ENCODE results near the gene APMAP. TPM values are rescaled to one million over a fixed set of nuclear protein-coding genes. Genes with fewer than 3 reads are reported as not detected.

The APMAP gene
- total and polyA plus RNA-seq, 10 of the 15 experiments (the other 5 are each of a cell fraction or from before 2014, with no cell fraction given): 12.1 to 60.2 (median 32.7) TPM

- H4K20me1 ChIP-seq (ENCODE audit: control insufficient read depth, insufficient read depth): no peaks in the 10 kb centered on the region
- ATAC-seq: no peak
- ChIA-PET POLR2A (no interaction called here), RAD21 (ENCODE audit: unreplicated experiment) (no interaction called here), CTCF (no interaction called here), SMC1A (ENCODE audit: uncharacterized antibody, unreplicated experiment) (no interaction called here)
- TF ChIP-seq RFX5 (IDR thresholded peaks at IDR 0.05; ENCODE audit: low read depth, low read length): no peak
- TF ChIP-seq ZBTB4 (CRISPR knock-in tag; IDR thresholded peaks at IDR 0.05): no peak
- no peaks in the 10 kb centered on the region for H3K27me3 ChIP-seq (replicated peaks in 1 of 2; ENCODE audit: control insufficient read depth in 2 of 2, insufficient read depth in 2 of 2, low read length in 1 of 2)
- no peak overlapping the region for H3K4me2 ChIP-seq (ENCODE audit: control insufficient read depth, insufficient read depth)
- no peak overlapping the region for H3K9ac ChIP-seq (ENCODE audit: control insufficient read depth, insufficient read depth, low read length)
- DNase-seq (ENCODE audit: low read depth, low spot score): no peak
- H3K9me3 ChIP-seq (replicated peaks; ENCODE audit: control insufficient read depth, insufficient read depth, low read length): no peaks in the 10 kb centered on the region
- no peaks in the 10 kb centered on the region for H3K79me2 ChIP-seq (ENCODE audit: control insufficient read depth, insufficient read depth, low read length)
- BruUV-seq (replicated peaks): no TSS peak
- in situ Hi-C loops (cut with MboI) (no loop called here), intact Hi-C loops (cut with micrococcal nuclease; ENCODE audit: unreplicated experiment) (no loop called here)
- no peaks in the 10 kb centered on the region for H3K4me1 ChIP-seq (ENCODE audit: control insufficient read depth, insufficient read depth, low read length)
- no peak overlapping the region for H3K4me3 ChIP-seq
- H3K36me3 ChIP-seq (ENCODE audit: control insufficient read depth in 2 of 2, insufficient read depth in 2 of 2, low read length in 1 of 2): peaks cover 13 to 20% of the 10 kb centered on the region in 2 experiments; a peak in 3 of 4 replicates
- H2AFZ ChIP-seq (ENCODE audit: control insufficient read depth, low read depth, low read length): no peak overlapping the region
- no peak overlapping the region for H3K27ac ChIP-seq (ENCODE audit: control insufficient read depth, insufficient read depth)
- FAIRE-seq: no peak
- 94% methylated on average over 13 of the region's 21 CpGs for WGBS (ENCODE audit: insufficient coverage, insufficient replicate concordance, low lambda C conversion rate, missing lambda C conversion rate)
Measured at GRCh38 chr20:24963672-24964505, 28.7 kb downstream of the APMAP start.

- H3K9ac ChIP-seq (ENCODE audit: control insufficient read depth, insufficient read depth, low read length): no peak overlapping the region
- H3K4me1 ChIP-seq (ENCODE audit: control insufficient read depth, insufficient read depth, low read length): no peaks in the 10 kb centered on the region
- FAIRE-seq (no peak), ATAC-seq (no peak), DNase-seq (ENCODE audit: low read depth, low spot score) (no peak)
- ChIA-PET POLR2A (no interaction called here), CTCF (interaction anchor here (0.6 to 2.2 kb wide), 2 partner anchors 24 to 32 kb away, joined by 3 to 7 read pairs; no protein-coding TSS in a partner anchor), RAD21 (ENCODE audit: unreplicated experiment) (no interaction called here), SMC1A (ENCODE audit: uncharacterized antibody, unreplicated experiment) (no interaction called here)
- H2AFZ ChIP-seq (ENCODE audit: control insufficient read depth, low read depth, low read length): no peak overlapping the region
- H3K27ac ChIP-seq (ENCODE audit: control insufficient read depth, insufficient read depth): no peak overlapping the region
- no peaks in the 10 kb centered on the region for H3K79me2 ChIP-seq (ENCODE audit: control insufficient read depth, insufficient read depth, low read length)
- H4K20me1 ChIP-seq (ENCODE audit: control insufficient read depth, insufficient read depth): no peaks in the 10 kb centered on the region
- H3K9me3 ChIP-seq (replicated peaks; ENCODE audit: control insufficient read depth, insufficient read depth, low read length): no peaks in the 10 kb centered on the region
- intact Hi-C loops (cut with micrococcal nuclease; ENCODE audit: unreplicated experiment): no loop called here
- in situ Hi-C loops (cut with MboI): no loop called here
- H3K27me3 ChIP-seq (replicated peaks in 1 of 2; ENCODE audit: control insufficient read depth in 2 of 2, insufficient read depth in 2 of 2, low read length in 1 of 2): no peaks in the 10 kb centered on the region
- no peak overlapping the region for H3K4me2 ChIP-seq (ENCODE audit: control insufficient read depth, insufficient read depth)
- peaks cover 5 to 18% of the 10 kb centered on the region in 2 experiments; a peak in 3 of 4 replicates for H3K36me3 ChIP-seq (ENCODE audit: control insufficient read depth in 2 of 2, insufficient read depth in 2 of 2, low read length in 1 of 2)
- WGBS (ENCODE audit: insufficient coverage, insufficient replicate concordance, low lambda C conversion rate, missing lambda C conversion rate): 97% methylated on average over 6 of the region's 6 CpGs
- no TSS peak for BruUV-seq (replicated peaks)
- TF ChIP-seq ATF7 (IDR thresholded peaks at IDR 0.05; ENCODE audit: low read depth) (no peak), HSF1 (IDR thresholded peaks at IDR 0.05; ENCODE audit: low read depth, low read length) (no peak), CTCF (IDR thresholded peaks at IDR 0.05 in 2 of 3, conservative IDR thresholded peaks at IDR 0.05 in 1 of 3; ENCODE audit: control insufficient read depth in 2 of 3, extremely low read depth in 1 of 3, insufficient read depth in 1 of 3, low read depth in 3 of 3, low read length in 3 of 3) (no peak), MYC (IDR thresholded peaks at IDR 0.05; ENCODE audit: insufficient read depth, insufficient read length, insufficient replicate concordance, low read length, severe bottlenecking) (no peak), IKZF2 (IDR thresholded peaks at IDR 0.05) (no peak), MXI1 (IDR thresholded peaks at IDR 0.05; ENCODE audit: low read depth, low read length) (no peak)
- no peak overlapping the region for H3K4me3 ChIP-seq
Measured at GRCh38 chr20:24962510-24962909, 30.0 kb downstream of the APMAP start.
